Adrenal gland (tissue), 5 donors: ENCODE measurements around the gene CLCF1.
A peak's percentile ranks its signal among the peaks of the same experiment; 100 is the strongest.

Experiments used
- CTCF ChIP-seq, 6 experiments: fragments of 450-650 bp in 4 of 6; fragments of 200-600 bp in 2 of 6; sonication (generic) in 1 of 6; IDR thresholded peaks; 1 replicate in 5 of 6; 2 replicates in 1 of 6; pipeline versions ENCODE4 v1.5.1 to v1.8.0; 2016 to 2021; ENCODE audit warnings: antibody characterized with exemption in 6 of 6, mild to moderate bottlenecking in 2 of 6, moderate library complexity in 1 of 6
- POLR2A ChIP-seq, 2 donors: fragments of 450-650 bp; IDR thresholded peaks; one replicate each; pipeline ENCODE4 v1.6.1; 2017; ENCODE audit warnings: antibody characterized with exemption in 2 of 2, mild to moderate bottlenecking in 2 of 2, moderate library complexity in 1 of 2
- donor health status: DM: no; HTN: no; CAD: no.

GRCh38 chr11:67397536-67397935 lies 24.1 kb upstream of the CLCF1 start:
- no peak for TF ChIP-seq CTCF (IDR thresholded peaks at IDR 0.05)
- TF ChIP-seq POLR2A (IDR thresholded peaks at IDR 0.05) = peak in 1 of 2 donors; percentile 29
